ENCODE data around the gene ZNF417. TPM values are rescaled to one million over a fixed set of nuclear protein-coding genes. Genes with fewer than 3 reads are reported as not detected.

Gene ZNF417
- total RNA-seq = 10 to 100 TPM; 10.8 to 13.2 (median 11.0) TPM

GRCh38 chr19:57916168-57916995 lies at the start of gene ZNF417:
Gene ZNF417, minus strand, starts transcription at chr19:57916592. Its CDS starts 181 bp downstream, at chr19:57916411.
- peak; percentile 64 for DNase-seq (ENCODE audit: low spot score)

GRCh38 chr19:57964761-57965160 lies 48.4 kb upstream of the ZNF417 start:
- TF ChIP-seq CTCF (IDR thresholded peaks at IDR 0.05) = no peak
- ATAC-seq (ENCODE audit: low FRiP score) = no peak

More at GRCh38 chr19:57916168-57916995, at the start of gene ZNF417:
- ATAC-seq (ENCODE audit: low FRiP score) = peak; percentile 99

GRCh38 chr19:57961785-57962184 lies 45.4 kb upstream of the ZNF417 start:
- TF ChIP-seq CTCF (IDR thresholded peaks at IDR 0.05) = no peak
- DNase-seq (ENCODE audit: low spot score) (no peak), ATAC-seq (ENCODE audit: low FRiP score) (no peak)

More at GRCh38 chr19:57964761-57965160, 48.4 kb upstream of the ZNF417 start:
- DNase-seq (ENCODE audit: low spot score) = no peak

- ATAC-seq (ENCODE audit: low FRiP score) (no peak), DNase-seq (ENCODE audit: low spot score) (no peak)
- no peak for TF ChIP-seq CTCF (IDR thresholded peaks at IDR 0.05)
Observed at GRCh38 chr19:57954996-57955395, 38.6 kb upstream of the ZNF417 start.

- no peak for DNase-seq (ENCODE audit: low spot score)
- no peak for TF ChIP-seq CTCF (IDR thresholded peaks at IDR 0.05)
- no peak for ATAC-seq (ENCODE audit: low FRiP score)
Observed at GRCh38 chr19:57949702-57950101, 33.3 kb upstream of the ZNF417 start.

GRCh38 chr19:57949296-57949695 lies 32.9 kb upstream of the ZNF417 start:
- no peak for DNase-seq (ENCODE audit: low spot score)
- TF ChIP-seq CTCF (IDR thresholded peaks at IDR 0.05) = no peak
- ATAC-seq (ENCODE audit: low FRiP score) = no peak

GRCh38 chr19:57947419-57948134 lies 31.2 kb upstream of the ZNF417 start, which contains the start of gene ZNF256:
Gene ZNF256, minus strand, starts transcription at chr19:57947706. Its CDS starts 232 bp downstream, at chr19:57947474.
- ATAC-seq (ENCODE audit: low FRiP score) = peak; percentile 96

More at GRCh38 chr19:57947419-57948134, 31.2 kb upstream of the ZNF417 start, which contains the start of gene ZNF256:
- TF ChIP-seq CTCF (IDR thresholded peaks at IDR 0.05) = no peak
- DNase-seq (ENCODE audit: low spot score) = peak; percentile 72
